IPS-18c (cell line): ENCODE measurements around the gene NACC1.

Source experiments
- H3K4me3 ChIP-seq: 2 replicates; pipeline ENCODE4 v1.7.0; 2013; ENCODE audit warnings: low read depth, mild to moderate bottlenecking, low read length, moderate library complexity; ENCODE audit not compliant: insufficient read depth
- H3K9me3 ChIP-seq: one replicate; pipeline ENCODE4 v1.6.1; 2013; ENCODE audit warnings: mild to moderate bottlenecking, low read length, moderate library complexity; ENCODE audit not compliant: control insufficient read depth, insufficient read depth

NACC1 gene

GRCh38 chr19:13187419-13187818 is 69.4 kb downstream of the NACC1 start:
- Histone ChIP-seq H3K4me3 (no peak overlapping the region), H3K9me3 (peaks cover 2% of the 10 kb centered on the region)

- Histone ChIP-seq H3K4me3 (no peak overlapping the region), H3K9me3 (peaks cover 2% of the 10 kb centered on the region)
Measured at GRCh38 chr19:13189600-13189999, 71.5 kb downstream of the NACC1 start.
